Measurements from ENCODE around the gene TMEM106B.
"Not testable (repeated sequence)": the region's sequence is repeated elsewhere in the genome, so short reads cannot be mapped to it uniquely, and the experiment has no call there.

The TMEM106B gene

DNA sequence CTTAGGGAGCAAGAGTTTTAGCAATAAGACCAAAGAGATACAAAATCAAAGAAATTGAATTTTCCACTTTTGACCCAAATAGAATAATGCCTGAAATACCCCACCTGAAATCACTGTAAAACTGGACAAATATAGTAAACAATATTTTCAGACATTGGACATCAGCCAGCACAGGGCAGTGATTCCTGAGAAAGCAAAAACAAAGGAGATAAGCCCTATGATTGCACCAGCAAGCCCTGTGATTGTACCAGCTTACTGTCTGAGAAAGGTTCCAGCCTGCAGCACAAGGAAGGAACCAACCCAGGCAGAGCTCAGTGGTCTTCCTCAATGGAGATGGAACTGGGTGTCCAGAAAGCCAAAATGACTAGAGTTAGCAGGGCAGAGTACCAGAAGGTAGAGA, 10.3 kb downstream of the TMEM106B start:
- Histone ChIP-seq H3K4me3 (ENCODE audit: low read depth, low read length, poor library complexity, severe bottlenecking) (no peak overlapping the region), H3K9ac (ENCODE audit: low read length) (no peak overlapping the region), H3K79me2 (ENCODE audit: insufficient read depth, low read length) (no peaks in the 10 kb centered on the region), H3K9me2 (ENCODE audit: low read depth, low read length) (no peaks in the 10 kb centered on the region), H3F3A (ENCODE audit: insufficient read depth, low read length) (no peaks in the 10 kb centered on the region), H3K9me3 (ENCODE audit: low read length) (0 out of 2 replicates have a peak, but pooled peaks cover under 1% of the 10 kb centered on the region), H3K27ac (ENCODE audit: low read depth, low read length, poor library complexity, severe bottlenecking) (no peak overlapping the region), H2AFZ (ENCODE audit: low read length) (no peak overlapping the region), H3K4me1 (ENCODE audit: insufficient read depth, low read length, severe bottlenecking) (peaks cover 13% of the 10 kb centered on the region), H3K36me3 (ENCODE audit: insufficient read depth, low read length) (peaks cover 60% of the 10 kb centered on the region), H3K4me2 (ENCODE audit: low read length) (no peak overlapping the region), H4K20me1 (ENCODE audit: insufficient read depth, low read length) (no peaks in the 10 kb centered on the region), H3K27me3 (ENCODE audit: insufficient read depth, low read length) (no peaks in the 10 kb centered on the region)
- TF ChIP-seq EZH2 (IDR thresholded peaks at IDR 0.05; ENCODE audit: borderline replicate concordance, low read length): no peak
- TF ChIP-seq, protein P1, sequence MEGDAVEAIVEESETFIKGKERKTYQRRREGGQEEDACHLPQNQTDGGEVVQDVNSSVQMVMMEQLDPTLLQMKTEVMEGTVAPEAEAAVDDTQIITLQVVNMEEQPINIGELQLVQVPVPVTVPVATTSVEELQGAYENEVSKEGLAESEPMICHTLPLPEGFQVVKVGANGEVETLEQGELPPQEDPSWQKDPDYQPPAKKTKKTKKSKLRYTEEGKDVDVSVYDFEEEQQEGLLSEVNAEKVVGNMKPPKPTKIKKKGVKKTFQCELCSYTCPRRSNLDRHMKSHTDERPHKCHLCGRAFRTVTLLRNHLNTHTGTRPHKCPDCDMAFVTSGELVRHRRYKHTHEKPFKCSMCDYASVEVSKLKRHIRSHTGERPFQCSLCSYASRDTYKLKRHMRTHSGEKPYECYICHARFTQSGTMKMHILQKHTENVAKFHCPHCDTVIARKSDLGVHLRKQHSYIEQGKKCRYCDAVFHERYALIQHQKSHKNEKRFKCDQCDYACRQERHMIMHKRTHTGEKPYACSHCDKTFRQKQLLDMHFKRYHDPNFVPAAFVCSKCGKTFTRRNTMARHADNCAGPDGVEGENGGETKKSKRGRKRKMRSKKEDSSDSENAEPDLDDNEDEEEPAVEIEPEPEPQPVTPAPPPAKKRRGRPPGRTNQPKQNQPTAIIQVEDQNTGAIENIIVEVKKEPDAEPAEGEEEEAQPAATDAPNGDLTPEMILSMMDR (IDR thresholded peaks at IDR 0.05; ENCODE audit: low read length): no peak

DNA sequence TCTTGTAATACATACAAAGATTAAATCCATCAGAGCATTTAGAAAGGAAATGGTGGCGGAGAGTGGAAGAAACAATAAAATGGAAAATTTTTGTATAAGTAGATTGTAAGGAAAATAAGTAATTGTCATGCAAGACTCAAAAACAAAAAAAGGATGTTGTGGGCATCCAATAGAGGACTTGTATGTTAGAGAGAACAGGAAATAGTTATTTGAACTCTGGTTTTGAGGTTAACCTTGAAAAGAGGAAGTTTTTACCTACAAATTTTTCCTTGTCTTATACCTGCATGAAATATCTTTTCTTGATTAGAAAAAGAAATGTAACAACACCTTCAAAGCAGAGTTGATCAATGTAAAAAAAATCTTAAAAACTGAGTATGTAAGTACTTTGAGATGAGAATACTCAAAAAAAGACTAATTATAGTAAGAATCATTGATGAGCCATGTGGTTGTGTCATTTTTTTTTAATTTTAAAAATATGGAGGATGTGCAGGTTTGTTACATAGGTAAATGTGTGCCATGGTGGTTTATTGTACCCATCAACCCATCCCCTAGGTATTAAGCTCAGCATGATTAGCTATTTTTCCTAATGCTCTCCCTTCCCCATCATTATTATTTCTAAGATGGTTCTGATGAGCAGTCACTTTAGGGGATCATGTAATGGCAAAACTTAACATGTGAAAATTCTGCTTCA, 11.9 kb downstream of the TMEM106B start:
- Histone ChIP-seq H3K4me1 (ENCODE audit: insufficient read depth, low read length, severe bottlenecking) (peaks cover 13% of the 10 kb centered on the region), H4K20me1 (ENCODE audit: insufficient read depth, low read length) (no peaks in the 10 kb centered on the region), H3K9me3 (ENCODE audit: low read length) (0 out of 2 replicates have a peak, but pooled peaks cover 2% of the 10 kb centered on the region), H3K27ac (ENCODE audit: low read depth, low read length, poor library complexity, severe bottlenecking) (peak overlapping the region; percentile 21), H3K79me2 (ENCODE audit: insufficient read depth, low read length) (no peaks in the 10 kb centered on the region), H3K27me3 (ENCODE audit: insufficient read depth, low read length) (no peaks in the 10 kb centered on the region), H3F3A (ENCODE audit: insufficient read depth, low read length) (no peaks in the 10 kb centered on the region), H3K4me2 (ENCODE audit: low read length) (no peak overlapping the region), H3K9ac (ENCODE audit: low read length) (no peak overlapping the region), H3K36me3 (ENCODE audit: insufficient read depth, low read length) (peaks cover 61% of the 10 kb centered on the region), H2AFZ (ENCODE audit: low read length) (no peak overlapping the region), H3K9me2 (ENCODE audit: low read depth, low read length) (no peaks in the 10 kb centered on the region), H3K4me3 (ENCODE audit: low read depth, low read length, poor library complexity, severe bottlenecking) (no peak overlapping the region)
- TF ChIP-seq EZH2 (IDR thresholded peaks at IDR 0.05; ENCODE audit: borderline replicate concordance, low read length): no peak
- TF ChIP-seq, protein P1 (IDR thresholded peaks at IDR 0.05; ENCODE audit: low read length): no peak

DNA sequence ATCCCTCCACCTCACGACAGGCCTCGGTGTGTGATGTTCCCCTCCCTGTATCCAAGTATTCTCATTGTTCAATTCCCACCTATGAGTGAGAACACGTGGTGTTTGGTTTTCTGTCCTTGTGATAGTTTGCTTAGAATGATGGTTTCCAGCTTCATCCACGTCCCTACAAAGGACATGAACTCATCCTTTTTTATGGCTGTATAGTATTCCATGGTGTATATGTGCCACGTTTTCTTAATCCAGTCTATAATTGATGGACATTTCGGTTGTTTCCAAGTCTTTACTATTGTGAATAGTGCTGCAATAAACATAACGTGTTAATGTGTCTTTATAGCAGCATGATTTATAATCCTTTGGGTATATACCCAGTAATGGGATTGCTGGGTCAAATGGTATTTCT, 13.9 kb downstream of the TMEM106B start:
- H3K9me3 ChIP-seq (ENCODE audit: low read length); H3K79me2 ChIP-seq (ENCODE audit: insufficient read depth, low read length); H2AFZ ChIP-seq (ENCODE audit: low read length); H3K4me3 ChIP-seq (ENCODE audit: low read depth, low read length, poor library complexity, severe bottlenecking); H3K9me2 ChIP-seq (ENCODE audit: low read depth, low read length); H3K9ac ChIP-seq (ENCODE audit: low read length); H3F3A ChIP-seq (ENCODE audit: insufficient read depth, low read length); H4K20me1 ChIP-seq (ENCODE audit: insufficient read depth, low read length); H3K27me3 ChIP-seq (ENCODE audit: insufficient read depth, low read length); H3K4me2 ChIP-seq (ENCODE audit: low read length); H3K27ac ChIP-seq (ENCODE audit: low read depth, low read length, poor library complexity, severe bottlenecking): not testable (repeated sequence)
- Histone ChIP-seq H3K4me1 (ENCODE audit: insufficient read depth, low read length, severe bottlenecking) (peaks cover 13% of the 10 kb centered on the region), H3K36me3 (ENCODE audit: insufficient read depth, low read length) (peaks cover 51% of the 10 kb centered on the region)

DNA sequence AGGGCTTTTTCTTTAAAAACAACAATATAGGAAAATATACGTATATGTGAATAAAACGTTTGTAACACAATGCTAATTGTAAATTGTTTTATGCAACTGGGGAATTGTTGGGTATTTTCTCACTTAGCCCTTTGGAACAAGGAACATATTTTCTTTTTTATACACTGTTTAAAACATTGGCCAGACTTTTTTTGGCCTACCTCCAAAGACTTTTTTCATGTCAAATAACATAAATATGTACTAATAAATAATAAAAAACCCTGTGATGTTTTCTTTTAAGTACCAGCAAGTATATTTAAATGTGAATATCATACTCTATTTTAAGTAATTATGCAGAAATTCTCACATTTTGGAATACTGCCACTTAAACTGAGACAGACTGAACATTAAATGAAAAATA, 15.7 kb downstream of the TMEM106B start:
- H3K9me2 ChIP-seq (ENCODE audit: low read depth, low read length): no peaks in the 10 kb centered on the region
- no peaks in the 10 kb centered on the region for H3K79me2 ChIP-seq (ENCODE audit: insufficient read depth, low read length)
- H3K9ac ChIP-seq (ENCODE audit: low read length): no peak overlapping the region
- peaks cover 41% of the 10 kb centered on the region for H3K36me3 ChIP-seq (ENCODE audit: insufficient read depth, low read length)
- TF ChIP-seq EZH2 (IDR thresholded peaks at IDR 0.05; ENCODE audit: borderline replicate concordance, low read length): no peak
- TF ChIP-seq, protein P1 (IDR thresholded peaks at IDR 0.05; ENCODE audit: low read length): no peak
- no peak overlapping the region for H3K4me2 ChIP-seq (ENCODE audit: low read length)
- H3F3A ChIP-seq (ENCODE audit: insufficient read depth, low read length): no peaks in the 10 kb centered on the region
- H3K27ac ChIP-seq (ENCODE audit: low read depth, low read length, poor library complexity, severe bottlenecking): no peak overlapping the region
- H3K27me3 ChIP-seq (ENCODE audit: insufficient read depth, low read length): no peaks in the 10 kb centered on the region
- H3K9me3 ChIP-seq (ENCODE audit: low read length): 0 out of 2 replicates have a peak, but pooled peaks cover 2% of the 10 kb centered on the region
- H4K20me1 ChIP-seq (ENCODE audit: insufficient read depth, low read length): no peaks in the 10 kb centered on the region
- no peak overlapping the region for H2AFZ ChIP-seq (ENCODE audit: low read length)
- H3K4me1 ChIP-seq (ENCODE audit: insufficient read depth, low read length, severe bottlenecking): peaks cover 13% of the 10 kb centered on the region
- H3K4me3 ChIP-seq (ENCODE audit: low read depth, low read length, poor library complexity, severe bottlenecking): no peak overlapping the region
